Stimulated activated CD8-positive, alpha-beta memory T cell treated with anti-CD3 and anti-CD28 coated beads, Interleukin-12 subunit alpha, Interleukin-12 subunit beta, amount 100 ng/mL, for 1 hour (primary cell): ENCODE results near the gene IFT172.
A peak's percentile ranks its signal among the peaks of the same experiment; 100 is the strongest.

ENCODE experiments used
- DNase-seq: peaks from one replicate; pipeline ENCODE4 v3.0.0-alpha.2; 2020; ENCODE audit warnings: low read depth

IFT172 gene

GRCh38 chr2:27494944-27495554, 5.5 kb upstream of the IFT172 start, which contains the start of gene FNDC4:
TSS of gene FNDC4 (minus strand) at chr2:27495200. CDS start at chr2:27494679, 521 bp downstream.
- no peak for DNase-seq

GRCh38 chr2:27494284-27494943, 4.9 kb upstream of the IFT172 start:
- DNase-seq, result no peak

GRCh38 chr2:27493948-27494283, 4.4 kb upstream of the IFT172 start:
- DNase-seq, result no peak

- no peak for DNase-seq
Observed at GRCh38 chr2:27492557-27492956, 3.0 kb upstream of the IFT172 start.

- DNase-seq, result no peak
Observed at GRCh38 chr2:27489118-27489497, 435 bp downstream of the IFT172 start.

- no peak for DNase-seq
Observed at GRCh38 chr2:27485496-27485895, 4.0 kb downstream of the IFT172 start.

- no peak for DNase-seq
Observed at GRCh38 chr2:27471961-27472360, 17.6 kb downstream of the IFT172 start.

- no peak for DNase-seq
Observed at GRCh38 chr2:27464443-27464842, 25.1 kb downstream of the IFT172 start.

GRCh38 chr2:27461118-27461517, 28.4 kb downstream of the IFT172 start:
- DNase-seq, result no peak

- DNase-seq, result no peak
Observed at GRCh38 chr2:27453968-27454367, 35.6 kb downstream of the IFT172 start.

- DNase-seq, result no peak
Observed at GRCh38 chr2:27451095-27451494, 38.4 kb downstream of the IFT172 start.

GRCh38 chr2:27448381-27448780, 41.2 kb downstream of the IFT172 start:
- no peak for DNase-seq

GRCh38 chr2:27446057-27446456, 43.5 kb downstream of the IFT172 start:
- no peak for DNase-seq

- no peak for DNase-seq
Observed at GRCh38 chr2:27445615-27446014, 43.9 kb downstream of the IFT172 start.

GRCh38 chr2:27445155-27445554, 44.4 kb downstream of the IFT172 start:
- DNase-seq, result no peak

- no peak for DNase-seq
Observed at GRCh38 chr2:27442920-27443282, 46.6 kb downstream of the IFT172 start.

- DNase-seq, result no peak
Observed at GRCh38 chr2:27441958-27442919, 47.3 kb downstream of the IFT172 start, which contains the start of gene KRTCAP3. TSS of gene KRTCAP3 (plus strand) at chr2:27442381. CDS start at chr2:27442413, 32 bp downstream.

GRCh38 chr2:27441226-27441926, 48.2 kb downstream of the IFT172 start:
- no peak for DNase-seq

GRCh38 chr2:27435628-27436027, 53.9 kb downstream of the IFT172 start:
- no peak for DNase-seq

GRCh38 chr2:27431395-27431794, 58.1 kb downstream of the IFT172 start:
- DNase-seq, result no peak

GRCh38 chr2:27428978-27429541, 60.5 kb downstream of the IFT172 start:
- peak; percentile 45 for DNase-seq
